DMS53 (cell line): ENCODE results near the gene STAU1.
"Not testable (repeated sequence)": the region's sequence is repeated elsewhere in the genome, so short reads cannot be mapped to it uniquely, and the experiment has no call there.

ENCODE experiments used
- DNase-seq: peaks from one replicate; lab custom pipeline; 2025; lab: John Stamatoyannopoulos, UW

The STAU1 gene

GRCh38 chr20:49118307-49118706 lies 69.8 kb downstream of the STAU1 start:
- DNase-seq, result no peak

DNA sequence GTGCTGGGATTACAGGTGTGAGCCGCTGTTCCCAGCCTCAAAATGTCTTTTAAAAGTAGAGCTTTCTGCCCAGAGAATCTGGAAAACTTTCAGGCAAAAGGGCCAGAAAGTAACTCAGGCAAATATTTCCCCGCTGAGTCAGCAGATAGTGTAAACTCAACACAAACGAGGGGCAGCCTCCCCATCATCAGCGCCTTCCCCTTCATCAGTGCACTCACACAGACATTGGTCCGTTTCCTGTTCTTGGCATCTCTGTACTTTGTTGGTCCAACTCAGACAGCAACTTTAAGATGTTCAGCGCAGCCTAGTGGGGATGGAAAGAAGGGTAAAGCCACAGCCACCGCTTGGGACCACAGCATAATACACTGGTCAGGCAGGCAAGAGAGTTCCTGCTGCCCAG lies 72.6 kb downstream of the STAU1 start:
- no peak for DNase-seq

- DNase-seq, result no peak
Observed at GRCh38 chr20:49112596-49113274, 75.4 kb downstream of the STAU1 start.

- no peak for DNase-seq
Observed at GRCh38 chr20:49110767-49111694, 77.1 kb downstream of the STAU1 start.

DNA sequence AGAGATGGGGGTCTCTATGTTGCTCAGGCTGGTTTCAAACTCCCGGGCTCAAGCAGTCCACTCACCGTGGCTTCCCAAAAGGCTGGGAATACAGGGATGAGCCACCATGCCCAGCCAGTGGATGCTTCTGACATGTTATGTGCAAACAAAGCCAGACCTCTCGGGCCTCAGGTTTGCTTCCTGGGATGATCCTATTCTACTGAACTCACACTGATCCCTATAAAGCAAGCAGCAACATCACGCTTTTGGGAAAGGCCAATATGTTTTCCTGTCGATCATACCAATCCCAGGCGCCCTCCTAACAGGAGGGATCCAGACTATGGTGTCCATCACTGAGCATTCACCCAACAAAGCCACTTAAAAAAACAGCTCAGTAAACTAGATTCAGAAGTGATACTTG lies 81.8 kb downstream of the STAU1 start:
- DNase-seq, result no peak

- DNase-seq, result not testable (repeated sequence)
Observed at GRCh38 chr20:49104979-49105547, 83.1 kb downstream of the STAU1 start.

GRCh38 chr20:49104365-49104648 lies 83.8 kb downstream of the STAU1 start:
- DNase-seq, result no peak

- no peak for DNase-seq
Observed at GRCh38 chr20:49103647-49104364, 84.3 kb downstream of the STAU1 start.

GRCh38 chr20:49103019-49103418 lies 85.1 kb downstream of the STAU1 start:
- DNase-seq, result no peak

- no peak for DNase-seq
Observed at GRCh38 chr20:49100972-49101371, 87.2 kb downstream of the STAU1 start.

DNA sequence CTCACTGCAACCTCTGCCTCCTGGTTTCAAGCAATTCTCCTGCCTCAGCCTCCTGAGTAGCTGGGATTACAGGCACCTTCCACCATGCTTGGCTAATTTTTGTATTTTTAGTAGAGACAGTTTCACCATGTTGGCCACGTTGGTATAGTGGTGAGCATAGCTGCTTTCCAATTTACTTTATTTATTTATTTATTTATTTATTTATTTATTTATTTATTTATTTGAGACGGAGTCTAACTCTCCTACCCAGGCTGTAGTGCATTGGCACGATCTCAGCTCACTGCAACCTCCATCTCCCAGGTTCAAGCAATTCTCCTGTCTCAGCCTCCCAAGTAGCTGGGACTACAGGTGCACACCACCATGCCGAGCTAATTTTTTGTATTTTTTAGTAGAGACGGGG lies 87.8 kb downstream of the STAU1 start:
- not testable (repeated sequence) for DNase-seq

DNA sequence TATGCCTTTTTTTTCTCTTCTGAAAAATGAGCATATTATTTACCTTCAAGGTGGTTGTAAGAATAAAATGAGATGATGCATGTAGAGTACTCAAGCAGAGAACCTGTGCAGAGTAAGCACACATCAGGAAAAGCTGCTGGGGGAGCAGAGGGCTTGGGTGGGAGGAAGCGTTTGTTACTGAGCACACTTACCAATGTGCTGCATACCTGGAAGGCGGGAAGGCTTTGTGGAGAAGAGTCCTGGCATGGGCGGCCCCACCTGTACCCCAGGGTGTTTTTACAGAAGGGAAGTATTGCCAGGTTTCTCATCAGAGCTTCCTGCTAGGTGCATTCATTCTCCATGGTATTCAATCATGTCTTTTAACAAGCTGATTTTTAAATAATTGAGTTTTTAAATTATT lies 89.1 kb downstream of the STAU1 start:
- DNase-seq, result no peak

GRCh38 chr20:49098136-49098535 lies 90.0 kb downstream of the STAU1 start:
- DNase-seq, result no peak

DNA sequence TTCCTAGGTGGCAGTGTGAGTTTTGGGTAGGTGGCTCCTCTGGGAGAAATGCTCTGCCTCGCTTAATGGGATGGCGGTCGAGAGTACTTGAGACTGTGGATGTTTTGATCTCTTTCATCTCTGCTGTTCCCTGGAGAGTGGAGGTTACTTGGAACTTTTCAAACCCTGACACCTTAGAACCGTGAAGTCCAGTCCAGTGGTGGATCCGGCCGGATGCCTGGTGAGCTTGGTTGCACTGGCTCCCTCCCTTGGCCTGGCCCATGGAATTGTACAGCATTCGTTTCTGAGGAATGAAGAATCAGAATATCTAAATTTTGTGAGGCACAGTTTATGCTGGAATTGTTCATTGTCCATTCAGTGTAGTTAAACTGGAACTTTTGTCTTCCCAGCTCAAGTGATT lies 91.0 kb downstream of the STAU1 start:
- DNase-seq, result no peak

- no peak for DNase-seq
Observed at GRCh38 chr20:49096203-49096730, 91.9 kb downstream of the STAU1 start.

- DNase-seq, result no peak
Observed at GRCh38 chr20:49091762-49092161, 96.4 kb downstream of the STAU1 start.

DNA sequence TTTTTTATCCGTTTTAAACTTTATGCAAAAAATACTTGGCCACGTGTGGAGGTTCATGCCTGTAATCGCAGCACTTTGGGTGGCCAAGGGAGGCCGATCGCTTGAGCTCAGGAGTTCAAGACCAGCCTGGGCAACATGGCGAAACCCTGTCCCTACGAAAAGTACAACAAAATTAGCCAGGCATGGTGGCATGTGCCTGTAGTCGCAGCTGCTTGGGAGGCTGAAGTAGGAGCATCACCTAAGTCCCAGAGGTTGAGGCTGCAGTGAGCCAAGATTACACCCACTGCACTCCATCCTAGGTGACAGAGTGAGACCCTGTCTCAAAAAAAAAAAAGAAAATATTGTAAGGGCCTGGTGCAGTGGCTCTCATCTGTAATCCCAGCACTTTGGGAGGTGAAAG lies 97.0 kb downstream of the STAU1 start:
- no peak for DNase-seq

DNA sequence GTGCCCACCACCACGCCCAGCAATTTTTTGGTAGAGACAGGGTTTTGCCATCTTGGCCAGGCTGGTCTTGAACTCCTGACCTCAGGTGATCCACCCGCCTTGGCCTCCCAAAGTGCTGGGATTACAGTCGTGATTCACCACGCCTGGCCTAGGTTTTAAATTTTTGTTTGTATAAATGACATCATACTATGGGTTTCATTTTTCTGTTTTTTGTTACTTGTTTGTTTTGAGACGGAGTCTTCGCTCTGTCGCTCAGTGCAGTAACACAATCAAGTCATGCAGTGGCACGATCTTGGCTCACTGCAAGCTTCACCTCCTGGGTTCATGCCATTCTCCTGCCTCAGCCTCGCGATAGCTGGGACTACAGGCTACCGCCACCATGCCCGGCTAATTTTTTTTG lies 105.8 kb downstream of the STAU1 start:
- DNase-seq, result not testable (repeated sequence)

DNA sequence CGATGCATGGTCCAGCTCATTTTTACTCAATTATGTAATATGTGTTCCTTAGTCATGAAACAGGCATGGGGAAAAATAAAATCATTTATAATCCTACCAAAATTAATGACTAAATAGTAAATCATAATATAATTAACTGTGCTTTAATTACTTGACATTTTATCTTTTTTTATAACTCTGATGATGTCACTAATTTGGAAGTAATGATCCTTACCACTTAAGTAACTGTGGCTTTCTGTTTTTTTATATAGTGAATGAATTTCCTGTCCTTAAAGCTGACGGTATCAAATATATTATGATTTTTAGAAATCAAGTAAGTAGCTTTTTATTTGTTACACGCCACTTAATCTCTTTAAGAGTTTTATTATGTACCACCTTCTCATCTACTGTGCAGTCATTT lies 109.8 kb downstream of the STAU1 start:
- DNase-seq, result no peak

GRCh38 chr20:49074521-49074920 lies 113.6 kb downstream of the STAU1 start:
- no peak for DNase-seq
